NB4 (cell line): ENCODE data around the gene BRINP1.
A peak's percentile ranks its signal among the peaks of the same experiment; 100 is the strongest.

Experiments used
- DNase-seq: peaks from one replicate; pipeline ENCODE4 v3.0.0; 2010; ENCODE audit warnings: low read depth
- H3K4me3 ChIP-seq: one replicate; pipeline ENCODE4 v1.5.1; 2011; ENCODE audit warnings: mild to moderate bottlenecking, low read depth, low read length, moderate library complexity
- MAX ChIP-seq: IDR thresholded peaks from 2 replicates; pipeline ENCODE4 v1.6.1; 2011; ENCODE audit warnings: low read depth, low read length
- MYC ChIP-seq: IDR thresholded peaks from 2 replicates; pipeline ENCODE4 v1.6.1; 2011; ENCODE audit warnings: low read depth, low read length
- POLR2A ChIP-seq: IDR thresholded peaks from 2 replicates; pipeline ENCODE4 v1.6.1; 2011; ENCODE audit warnings: mild to moderate bottlenecking; ENCODE audit not compliant: insufficient read length; ENCODE audit errors: extremely low read depth
- TF ChIP-seq, protein P1 (sequence below): IDR thresholded peaks from one replicate; pipeline ENCODE4 v1.5.1; 2012; ENCODE audit warnings: low read depth, low read length

BRINP1 gene

DNA sequence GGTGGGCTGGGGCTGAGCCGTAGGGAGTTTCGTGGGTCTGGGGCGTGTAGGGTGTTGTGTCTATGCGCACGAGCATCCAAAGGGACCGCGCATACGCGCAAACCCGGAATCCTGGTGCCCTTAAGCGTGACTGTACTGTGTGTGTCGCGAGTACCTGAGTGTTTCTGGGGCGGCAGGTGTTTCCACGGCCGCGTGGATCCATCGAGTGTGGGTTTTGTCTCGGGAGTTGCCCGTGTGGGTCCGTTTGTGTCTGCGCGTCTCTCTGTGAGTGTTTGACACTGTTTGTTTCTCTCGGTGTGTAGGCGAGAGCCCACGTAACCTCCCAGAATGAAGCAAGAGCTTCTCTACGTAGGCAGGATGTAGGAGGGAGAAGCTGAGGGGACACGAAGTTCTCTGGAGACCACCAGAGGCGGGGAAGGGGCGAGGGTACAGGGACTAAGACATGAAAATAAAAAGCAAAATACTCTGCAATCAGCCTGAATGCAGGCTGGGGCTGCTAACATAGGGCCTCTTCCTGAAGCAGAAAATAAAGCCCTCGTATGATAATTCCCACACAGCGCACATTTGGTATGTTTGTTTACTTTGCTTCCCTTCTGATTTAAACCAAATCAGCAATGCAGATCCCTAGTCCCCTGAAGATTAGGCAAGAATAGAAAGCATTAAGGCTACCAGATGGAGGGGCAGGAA lies 588 bp upstream of the BRINP1 start:
- TF ChIP-seq MAX (no peak), POLR2A (no peak), MYC (no peak)
- TF ChIP-seq, protein P1, sequence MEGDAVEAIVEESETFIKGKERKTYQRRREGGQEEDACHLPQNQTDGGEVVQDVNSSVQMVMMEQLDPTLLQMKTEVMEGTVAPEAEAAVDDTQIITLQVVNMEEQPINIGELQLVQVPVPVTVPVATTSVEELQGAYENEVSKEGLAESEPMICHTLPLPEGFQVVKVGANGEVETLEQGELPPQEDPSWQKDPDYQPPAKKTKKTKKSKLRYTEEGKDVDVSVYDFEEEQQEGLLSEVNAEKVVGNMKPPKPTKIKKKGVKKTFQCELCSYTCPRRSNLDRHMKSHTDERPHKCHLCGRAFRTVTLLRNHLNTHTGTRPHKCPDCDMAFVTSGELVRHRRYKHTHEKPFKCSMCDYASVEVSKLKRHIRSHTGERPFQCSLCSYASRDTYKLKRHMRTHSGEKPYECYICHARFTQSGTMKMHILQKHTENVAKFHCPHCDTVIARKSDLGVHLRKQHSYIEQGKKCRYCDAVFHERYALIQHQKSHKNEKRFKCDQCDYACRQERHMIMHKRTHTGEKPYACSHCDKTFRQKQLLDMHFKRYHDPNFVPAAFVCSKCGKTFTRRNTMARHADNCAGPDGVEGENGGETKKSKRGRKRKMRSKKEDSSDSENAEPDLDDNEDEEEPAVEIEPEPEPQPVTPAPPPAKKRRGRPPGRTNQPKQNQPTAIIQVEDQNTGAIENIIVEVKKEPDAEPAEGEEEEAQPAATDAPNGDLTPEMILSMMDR = no peak
- no peak for DNase-seq
- no peak overlapping the region for H3K4me3 ChIP-seq

DNA sequence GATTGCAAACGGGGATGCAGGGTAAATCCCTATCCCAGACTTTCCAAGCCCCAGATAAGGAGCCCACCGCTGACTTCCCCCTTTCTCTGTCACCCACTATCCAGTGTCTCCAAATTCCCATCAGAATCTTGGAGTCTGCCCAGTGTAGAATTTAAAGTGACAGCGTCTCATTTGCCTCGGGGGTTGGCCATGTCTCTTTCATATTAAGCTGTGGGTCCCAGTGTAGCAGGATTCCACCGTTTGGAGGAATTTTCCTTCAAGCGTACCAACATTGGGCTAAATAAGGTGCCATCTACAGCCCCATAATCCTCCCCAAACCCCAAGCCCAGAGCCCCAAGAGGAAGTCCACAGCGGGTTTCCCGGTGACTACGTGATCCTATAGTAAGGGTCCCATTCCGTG lies 1.1 kb downstream of the BRINP1 start:
- TF ChIP-seq, protein P1 = no peak
- TF ChIP-seq MYC (no peak), POLR2A (no peak), MAX (no peak)
- no peak overlapping the region for H3K4me3 ChIP-seq
- DNase-seq = no peak

- no peak for TF ChIP-seq POLR2A
- TF ChIP-seq MYC = no peak
- no peak for DNase-seq
- no peak overlapping the region for H3K4me3 ChIP-seq
Observed at GRCh38 chr9:119367683-119368075, 1.6 kb downstream of the BRINP1 start.

GRCh38 chr9:119366909-119367682 lies 2.1 kb downstream of the BRINP1 start:
- TF ChIP-seq, protein P1 = no peak
- TF ChIP-seq MYC (no peak), MAX (no peak), POLR2A (no peak)

GRCh38 chr9:119365291-119366027 lies 3.8 kb downstream of the BRINP1 start:
- no peak overlapping the region for H3K4me3 ChIP-seq
- no peak for TF ChIP-seq MYC
- TF ChIP-seq, protein P1 = peak; percentile 52
- no peak for TF ChIP-seq POLR2A
- peak; percentile 44 for DNase-seq

More at GRCh38 chr9:119366909-119367682, 2.1 kb downstream of the BRINP1 start:
- no peak overlapping the region for H3K4me3 ChIP-seq
- no peak for DNase-seq

GRCh38 chr9:119360237-119360636 lies 9.0 kb downstream of the BRINP1 start:
- TF ChIP-seq MAX (no peak), MYC (no peak)
- H3K4me3 ChIP-seq = no peak overlapping the region
- DNase-seq = no peak
